Stomach smooth muscle (tissue), 2 donors: ENCODE data around the gene ABHD17C.
"Not testable (repeated sequence)": the region's sequence is repeated elsewhere in the genome, so short reads cannot be mapped to it uniquely, and the experiment has no call there.

Experiments used
- H3K27ac ChIP-seq: one replicate; pipeline ENCODE4 v1.7.0; 2013; ENCODE audit warnings: mild to moderate bottlenecking, low read length, inconsistent platforms
- H3K27me3 ChIP-seq, 2 donors: one replicate each; pipeline ENCODE4 v1.7.0; 2013; ENCODE audit warnings: low read length in 2 of 2; ENCODE audit not compliant: insufficient read depth in 2 of 2, control insufficient read depth in 1 of 2
- H3K36me3 ChIP-seq, 2 donors: one replicate each; pipeline ENCODE4 v1.7.0; 2013; ENCODE audit warnings: low read length in 2 of 2; ENCODE audit not compliant: control insufficient read depth in 2 of 2, insufficient read depth in 2 of 2
- H3K4me1 ChIP-seq: one replicate; pipeline ENCODE4 v1.7.0; 2013; ENCODE audit warnings: low read length; ENCODE audit not compliant: control insufficient read depth, insufficient read depth
- H3K4me3 ChIP-seq, 2 donors: one replicate each; pipeline ENCODE4 v1.7.0; 2013; ENCODE audit warnings: low read length in 2 of 2
- H3K9ac ChIP-seq, 2 donors: one replicate each; pipeline ENCODE4 v1.7.0; 2013; ENCODE audit warnings: low read length in 2 of 2, mild to moderate bottlenecking in 1 of 2
- H3K9me3 ChIP-seq, 2 donors: one replicate each; pipeline ENCODE4 v1.7.0; 2013; ENCODE audit warnings: low read length in 2 of 2; ENCODE audit not compliant: control insufficient read depth in 2 of 2
- donor health status: healthy.
- donor health status: Pancreatic carcinoma.

Gene ABHD17C

GRCh38 chr15:80695099-80695910 is at the start of gene ABHD17C:
ABHD17C (plus strand) TSS chr15:80695310; CDS start chr15:80695430, 120 bp downstream.
- Histone ChIP-seq H3K4me3 (peak within 1 kb of the TSS; percentile 73 to 86), H3K27me3 (no peaks in the 10 kb centered on the region), H3K36me3 (no peaks in the 10 kb centered on the region), H3K9me3 (no peaks in the 10 kb centered on the region), H3K4me1 (peaks cover 19% of the 10 kb centered on the region), H3K9ac (peak within 1 kb of the TSS; percentile 59 to 74), H3K27ac (peak within 1 kb of the TSS; percentile 73)

GRCh38 chr15:80645494-80646065 is 49.5 kb upstream of the ABHD17C start:
- no peak overlapping the region for H3K27ac ChIP-seq
- no peaks in the 10 kb centered on the region for H3K4me1 ChIP-seq
- no peak overlapping the region for H3K9ac ChIP-seq
- no peaks in the 10 kb centered on the region for H3K36me3 ChIP-seq
- no peak overlapping the region for H3K4me3 ChIP-seq
- H3K27me3 ChIP-seq = no peaks in the 10 kb centered on the region
- H3K9me3 ChIP-seq = peaks cover 0 to 6% of the 10 kb centered on the region in 2 donors

- not testable (repeated sequence) for H3K9me3 ChIP-seq, H3K36me3 ChIP-seq
These were observed 47.7 kb upstream of the ABHD17C start for GRCh38 chr15:80647424-80647823.

GRCh38 chr15:80654299-80654698 is 40.8 kb upstream of the ABHD17C start:
- H3K9ac ChIP-seq = no peak overlapping the region
- H3K27me3 ChIP-seq = no peaks in the 10 kb centered on the region
- no peak overlapping the region for H3K4me3 ChIP-seq
- H3K27ac ChIP-seq = no peak overlapping the region
- H3K9me3 ChIP-seq = peaks cover 5 to 13% of the 10 kb centered on the region in 2 donors
- no peaks in the 10 kb centered on the region for H3K4me1 ChIP-seq
- no peaks in the 10 kb centered on the region for H3K36me3 ChIP-seq

More at GRCh38 chr15:80647424-80647823, 47.7 kb upstream of the ABHD17C start:
- not testable (repeated sequence) for H3K27ac ChIP-seq, H3K4me1 ChIP-seq, H3K9ac ChIP-seq, H3K4me3 ChIP-seq, H3K27me3 ChIP-seq

- Histone ChIP-seq H3K4me3 (no peak overlapping the region), H3K4me1 (no peaks in the 10 kb centered on the region), H3K27me3 (no peaks in the 10 kb centered on the region), H3K9ac (no peak overlapping the region), H3K27ac (no peak overlapping the region), H3K9me3 (no peaks in the 10 kb centered on the region), H3K36me3 (no peaks in the 10 kb centered on the region)
These were observed 35.7 kb upstream of the ABHD17C start for GRCh38 chr15:80659375-80659774.

- Histone ChIP-seq H3K9me3 (no peaks in the 10 kb centered on the region), H3K4me3 (no peak overlapping the region), H3K36me3 (no peaks in the 10 kb centered on the region), H3K4me1 (no peaks in the 10 kb centered on the region), H3K27ac (no peak overlapping the region), H3K27me3 (no peaks in the 10 kb centered on the region), H3K9ac (no peak overlapping the region)
These were observed 35.0 kb upstream of the ABHD17C start for GRCh38 chr15:80660119-80660518.

GRCh38 chr15:80662129-80662528 is 33.0 kb upstream of the ABHD17C start:
- Histone ChIP-seq H3K27me3 (no peaks in the 10 kb centered on the region), H3K9ac (no peak overlapping the region), H3K4me1 (no peaks in the 10 kb centered on the region), H3K9me3 (no peaks in the 10 kb centered on the region), H3K27ac (no peak overlapping the region), H3K4me3 (no peak overlapping the region), H3K36me3 (no peaks in the 10 kb centered on the region)

GRCh38 chr15:80662757-80663553 is 32.2 kb upstream of the ABHD17C start:
- H3K27ac ChIP-seq = no peak overlapping the region
- no peaks in the 10 kb centered on the region for H3K4me1 ChIP-seq
- H3K4me3 ChIP-seq = no peak overlapping the region
- no peaks in the 10 kb centered on the region for H3K9me3 ChIP-seq
- H3K36me3 ChIP-seq = no peaks in the 10 kb centered on the region
- no peaks in the 10 kb centered on the region for H3K27me3 ChIP-seq
- H3K9ac ChIP-seq = no peak overlapping the region

- H3K27me3 ChIP-seq = no peaks in the 10 kb centered on the region
- no peaks in the 10 kb centered on the region for H3K36me3 ChIP-seq
- H3K27ac ChIP-seq = no peak overlapping the region
- no peak overlapping the region for H3K9ac ChIP-seq
- no peaks in the 10 kb centered on the region for H3K4me1 ChIP-seq
- H3K4me3 ChIP-seq = no peak overlapping the region
- H3K9me3 ChIP-seq = no peaks in the 10 kb centered on the region
These were observed 30.0 kb upstream of the ABHD17C start for GRCh38 chr15:80665151-80665550.

GRCh38 chr15:80667936-80668335 is 27.2 kb upstream of the ABHD17C start:
- Histone ChIP-seq H3K27me3 (no peaks in the 10 kb centered on the region), H3K9ac (no peak overlapping the region), H3K9me3 (no peaks in the 10 kb centered on the region), H3K36me3 (no peaks in the 10 kb centered on the region), H3K4me1 (no peaks in the 10 kb centered on the region), H3K27ac (no peak overlapping the region), H3K4me3 (no peak overlapping the region)
